ENCODE results near the gene CHST15. TPM values are rescaled to one million over a fixed set of nuclear protein-coding genes. Genes with fewer than 3 reads are reported as not detected.

Gene CHST15
- total and polyA plus RNA-seq, 2 of the 8 experiments (the other 6 are each of a cell fraction or from before 2014, with no cell fraction given) = 8.8 to 9.1 TPM

DNA sequence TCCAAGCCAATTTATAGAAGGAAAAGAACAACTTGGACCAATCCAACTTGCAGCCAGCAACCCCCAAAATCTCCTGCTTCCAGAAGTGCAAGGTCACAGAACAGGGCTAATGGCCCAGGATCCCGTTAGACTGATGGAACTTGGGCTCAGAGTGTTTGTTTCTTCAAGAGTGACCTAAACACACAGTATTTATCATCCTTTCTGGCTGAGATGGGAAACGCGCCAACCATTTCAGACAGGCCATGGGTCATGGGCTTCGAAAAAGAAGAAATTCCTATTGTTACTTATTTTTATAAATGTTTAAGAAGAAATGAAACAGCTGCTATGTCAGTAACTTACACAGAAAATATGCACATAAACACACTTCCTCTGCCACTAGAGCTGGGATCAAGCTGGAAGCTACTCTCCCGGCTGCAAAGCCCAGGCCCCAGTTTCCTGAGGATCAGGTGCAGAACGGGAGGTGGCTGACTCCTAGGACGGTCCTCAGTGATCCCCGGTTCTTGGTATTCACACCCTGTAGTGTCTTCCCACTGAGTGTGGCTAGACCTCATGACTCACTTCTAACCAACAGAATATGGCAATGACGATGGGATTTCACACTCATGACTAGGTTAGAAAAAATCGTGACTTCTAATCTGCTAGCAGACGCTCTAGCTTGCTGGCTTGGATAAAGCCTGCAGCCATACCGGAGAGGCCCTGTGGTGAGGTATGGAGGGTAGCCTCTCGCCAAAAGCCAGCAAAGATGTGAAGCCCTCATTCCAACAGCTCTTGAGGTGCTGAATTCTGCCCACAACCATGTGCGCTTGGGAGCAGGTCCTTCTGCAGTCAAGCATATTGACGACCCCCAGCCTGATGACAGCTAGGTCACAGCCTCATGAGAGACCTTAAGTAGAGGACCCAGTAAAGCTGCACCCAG lies 60.2 kb downstream of the CHST15 start:
- no peaks in the 10 kb centered on the region for H3K79me1 ChIP-seq (ENCODE audit: low read depth, low read length)
- 0 out of 7 replicates have a peak, but pooled peaks cover 0 to 2% (median 0%) of the 10 kb centered on the region in 4 experiments for H3K27me3 ChIP-seq (replicated peaks in 1 of 4; ENCODE audit: control insufficient read depth in 3 of 4, extremely low read depth in 1 of 4, insufficient read depth in 3 of 4, low read length in 3 of 4)
- H3K27ac ChIP-seq (ENCODE audit: low read depth, low read length) = no peak overlapping the region
- no peak overlapping the region for H3K4me3 ChIP-seq (ENCODE audit: extremely low read depth in 1 of 4, insufficient read depth in 2 of 4, low read depth in 3 of 4, low read length in 4 of 4)
- H2AFZ ChIP-seq (ENCODE audit: low read length) = no peak overlapping the region
- H4K20me1 ChIP-seq (replicated peaks in 1 of 2; ENCODE audit: control insufficient read depth in 1 of 2, insufficient read depth in 2 of 2, low read length in 2 of 2) = no peaks in the 10 kb centered on the region
- H3K4me2 ChIP-seq (ENCODE audit: insufficient read depth in 1 of 2, low read depth in 2 of 2, low read length in 2 of 2) = no peak overlapping the region
- H4K5ac ChIP-seq (ENCODE audit: insufficient read length, low read depth, low read length) = no peak overlapping the region
- no peak overlapping the region for H2AK5ac ChIP-seq (ENCODE audit: low read depth, low read length)
- POLR2A ChIA-PET (ENCODE audit: partially characterized antibody) = interaction anchor here (0.8 kb wide), 1 partner anchor 12 kb away, joined by 3 read pairs; no protein-coding TSS in a partner anchor
- no peak overlapping the region for H4K91ac ChIP-seq (replicated peaks; ENCODE audit: insufficient read length, low read length)
- no peak overlapping the region; the same call in 1 of the 2 replicates for H3K18ac ChIP-seq (ENCODE audit: extremely low read depth, low read length)
- H3K9ac ChIP-seq (replicated peaks in 1 of 4; ENCODE audit: extremely low read depth in 1 of 4, low read depth in 3 of 4, low read length in 3 of 4) = no peak overlapping the region
- H3K23me2 ChIP-seq (ENCODE audit: low read depth, low read length) = no peaks in the 10 kb centered on the region
- DNase-seq (ENCODE audit: low read depth in 1 of 2, low spot score in 2 of 2) = no peak
- H3K79me2 ChIP-seq (ENCODE audit: control insufficient read depth in 1 of 2, insufficient read depth in 2 of 2, low read length in 2 of 2) = no peaks in the 10 kb centered on the region
- CTCF ChIA-PET (ENCODE audit: partially characterized antibody) = interaction anchor here (0.6 to 1.7 kb wide), 6 partner anchors 18 to 185 kb away, joined by 3 to 5 read pairs (median 3); no protein-coding TSS in a partner anchor
- no peak overlapping the region for H3K56ac ChIP-seq (replicated peaks; ENCODE audit: insufficient read length, low read depth, low read length)
- FAIRE-seq = no peak
- no peak overlapping the region for H2BK5ac ChIP-seq (ENCODE audit: low read depth, low read length)
- 90% methylated on average over 15 of the region's 15 CpGs; no CpG with 5 or more reads in 1 of the 2 experiments for WGBS, 2 experiments (ENCODE audit: extremely low coverage in 1 of 2, insufficient coverage in 1 of 2, insufficient read length in 1 of 2, insufficient replicate concordance in 2 of 2, low coverage in 1 of 2, low lambda C conversion rate in 2 of 2, missing lambda C conversion rate in 1 of 2)
- H3K4me1 ChIP-seq (replicated peaks in 1 of 4; ENCODE audit: control insufficient read depth in 3 of 4, insufficient read depth in 4 of 4, low read length in 3 of 4) = peaks cover 4 to 21% (median 13%) of the 10 kb centered on the region in 4 experiments
- no peak overlapping the region for H2BK120ac ChIP-seq (replicated peaks; ENCODE audit: low read depth, low read length)
- no peak overlapping the region for H3K14ac ChIP-seq (ENCODE audit: insufficient read length)
- H4K8ac ChIP-seq (ENCODE audit: extremely low read depth, insufficient read depth, low read length) = no peak overlapping the region
- no peak overlapping the region for H3K4ac ChIP-seq (replicated peaks; ENCODE audit: insufficient read length, low read depth, low read length)
- H2BK12ac ChIP-seq (ENCODE audit: low read depth, low read length) = no peak overlapping the region; the same call in 1 of the 2 replicates
- H2BK20ac ChIP-seq (ENCODE audit: low read length) = no peak overlapping the region; the same call in 1 of the 2 replicates
- no peak overlapping the region for H2BK15ac ChIP-seq (ENCODE audit: low read length)
- no peak overlapping the region for H3K23ac ChIP-seq (ENCODE audit: insufficient read length)
- H3K36me3 ChIP-seq (ENCODE audit: control insufficient read depth in 2 of 4, insufficient read depth in 4 of 4, low read length in 3 of 4) = no peaks in the 10 kb centered on the region
- H3K9me3 ChIP-seq (ENCODE audit: insufficient read depth in 2 of 2, low read depth in 1 of 2, low read length in 1 of 2) = no peaks in the 10 kb centered on the region
- no peak for TF ChIP-seq JUND (IDR thresholded peaks at IDR 0.05; ENCODE audit: low read length)
- no peak for TF ChIP-seq MAFK (IDR thresholded peaks at IDR 0.05; ENCODE audit: low read depth, low read length)
- no peak for TF ChIP-seq CREB1 (IDR thresholded peaks at IDR 0.05)
- TF ChIP-seq GABPA (IDR thresholded peaks at IDR 0.05; ENCODE audit: borderline replicate concordance, insufficient read depth, low read length) = no peak
- TF ChIP-seq EGR1 (IDR thresholded peaks at IDR 0.05; ENCODE audit: borderline replicate concordance, low read depth, low read length) = no peak
- no peak for TF ChIP-seq SRF (IDR thresholded peaks at IDR 0.05; ENCODE audit: low read depth, low read length)
- no peak for TF ChIP-seq PHF8 (conservative IDR thresholded peaks at IDR 0.05; ENCODE audit: low read depth, low read length)
- TF ChIP-seq KDM1A (IDR thresholded peaks at IDR 0.05; ENCODE audit: borderline replicate concordance, low read length) = no peak
- TF ChIP-seq, protein P1, sequence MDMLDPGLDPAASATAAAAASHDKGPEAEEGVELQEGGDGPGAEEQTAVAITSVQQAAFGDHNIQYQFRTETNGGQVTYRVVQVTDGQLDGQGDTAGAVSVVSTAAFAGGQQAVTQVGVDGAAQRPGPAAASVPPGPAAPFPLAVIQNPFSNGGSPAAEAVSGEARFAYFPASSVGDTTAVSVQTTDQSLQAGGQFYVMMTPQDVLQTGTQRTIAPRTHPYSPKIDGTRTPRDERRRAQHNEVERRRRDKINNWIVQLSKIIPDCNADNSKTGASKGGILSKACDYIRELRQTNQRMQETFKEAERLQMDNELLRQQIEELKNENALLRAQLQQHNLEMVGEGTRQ (IDR thresholded peaks at IDR 0.05; ENCODE audit: low read length) = no peak
- no peak for TF ChIP-seq SP4 (IDR thresholded peaks at IDR 0.05; ENCODE audit: low read length)
- TF ChIP-seq TAF1 (IDR thresholded peaks at IDR 0.05; ENCODE audit: low read depth, low read length) = no peak
